NCI-H1694 (cell line): ENCODE results near the gene CFAP57.
A peak's percentile ranks its signal among the peaks of the same experiment; 100 is the strongest.

Experiments
- DNase-seq: peaks from one replicate; lab custom pipeline; 2025; lab: John Stamatoyannopoulos, UW

CFAP57 gene

GRCh38 chr1:43227143-43227764 lies 55.1 kb downstream of the CFAP57 start:
- DNase-seq: peak; percentile 92

GRCh38 chr1:43229826-43230780 lies 58.0 kb downstream of the CFAP57 start:
- DNase-seq: no peak

GRCh38 chr1:43232074-43232473 lies 59.9 kb downstream of the CFAP57 start:
- DNase-seq: no peak

- DNase-seq: no peak
Observed at GRCh38 chr1:43232482-43232881, 60.4 kb downstream of the CFAP57 start.

GRCh38 chr1:43233631-43234030 lies 61.5 kb downstream of the CFAP57 start:
- no peak for DNase-seq

GRCh38 chr1:43234267-43234666 lies 62.1 kb downstream of the CFAP57 start:
- no peak for DNase-seq

- DNase-seq: no peak
Observed at GRCh38 chr1:43235040-43235439, 62.9 kb downstream of the CFAP57 start.

GRCh38 chr1:43235451-43236121 lies 63.5 kb downstream of the CFAP57 start:
- no peak for DNase-seq

- no peak for DNase-seq
Observed at GRCh38 chr1:43237121-43237520, 65.0 kb downstream of the CFAP57 start.

GRCh38 chr1:43238085-43238484 lies 66.0 kb downstream of the CFAP57 start:
- peak; percentile 76 for DNase-seq

- no peak for DNase-seq
Observed at GRCh38 chr1:43238991-43239469, 66.9 kb downstream of the CFAP57 start.

- no peak for DNase-seq
Observed at GRCh38 chr1:43239484-43239883, 67.4 kb downstream of the CFAP57 start.

GRCh38 chr1:43241413-43241836 lies 69.3 kb downstream of the CFAP57 start:
- no peak for DNase-seq

- DNase-seq: no peak
Observed at GRCh38 chr1:43243299-43243698, 71.2 kb downstream of the CFAP57 start.

- no peak for DNase-seq
Observed at GRCh38 chr1:43246466-43247213, 74.5 kb downstream of the CFAP57 start.

GRCh38 chr1:43247256-43247921 lies 75.3 kb downstream of the CFAP57 start:
- no peak for DNase-seq

GRCh38 chr1:43250351-43250761 lies 78.2 kb downstream of the CFAP57 start:
- DNase-seq: no peak

- DNase-seq: no peak
Observed at GRCh38 chr1:43251024-43251423, 78.9 kb downstream of the CFAP57 start.

GRCh38 chr1:43252225-43252624 lies 80.1 kb downstream of the CFAP57 start:
- DNase-seq: no peak

- DNase-seq: no peak
Observed at GRCh38 chr1:43253173-43253572, 81.0 kb downstream of the CFAP57 start.

GRCh38 chr1:43253876-43254275 lies 81.7 kb downstream of the CFAP57 start:
- DNase-seq: no peak
